Uterus (tissue), 2 donors: ENCODE results near the gene ACTA1.

Experiments
- POLR2A ChIP-seq, 2 donors: fragments of 450-650 bp; IDR thresholded peaks; one replicate each; pipeline ENCODE4 v1.6.1; 2016; ENCODE audit warnings: antibody characterized with exemption in 2 of 2, mild to moderate bottlenecking in 1 of 2, moderate library complexity in 1 of 2
- TF ChIP-seq, protein P1 (sequence below), 4 experiments: fragments of 200-600 bp in 2 of 4; fragments of 450-650 bp in 2 of 4; sonication (generic) in 2 of 4; IDR thresholded peaks; one replicate each; pipeline ENCODE4 v1.5.1; 2016 to 2019; ENCODE audit warnings: antibody characterized with exemption in 4 of 4, mild to moderate bottlenecking in 2 of 4, moderate library complexity in 1 of 4

GRCh38 chr1:229427572-229427971 lies 6.3 kb downstream of the ACTA1 start:
- TF ChIP-seq, protein P1, sequence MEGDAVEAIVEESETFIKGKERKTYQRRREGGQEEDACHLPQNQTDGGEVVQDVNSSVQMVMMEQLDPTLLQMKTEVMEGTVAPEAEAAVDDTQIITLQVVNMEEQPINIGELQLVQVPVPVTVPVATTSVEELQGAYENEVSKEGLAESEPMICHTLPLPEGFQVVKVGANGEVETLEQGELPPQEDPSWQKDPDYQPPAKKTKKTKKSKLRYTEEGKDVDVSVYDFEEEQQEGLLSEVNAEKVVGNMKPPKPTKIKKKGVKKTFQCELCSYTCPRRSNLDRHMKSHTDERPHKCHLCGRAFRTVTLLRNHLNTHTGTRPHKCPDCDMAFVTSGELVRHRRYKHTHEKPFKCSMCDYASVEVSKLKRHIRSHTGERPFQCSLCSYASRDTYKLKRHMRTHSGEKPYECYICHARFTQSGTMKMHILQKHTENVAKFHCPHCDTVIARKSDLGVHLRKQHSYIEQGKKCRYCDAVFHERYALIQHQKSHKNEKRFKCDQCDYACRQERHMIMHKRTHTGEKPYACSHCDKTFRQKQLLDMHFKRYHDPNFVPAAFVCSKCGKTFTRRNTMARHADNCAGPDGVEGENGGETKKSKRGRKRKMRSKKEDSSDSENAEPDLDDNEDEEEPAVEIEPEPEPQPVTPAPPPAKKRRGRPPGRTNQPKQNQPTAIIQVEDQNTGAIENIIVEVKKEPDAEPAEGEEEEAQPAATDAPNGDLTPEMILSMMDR (IDR thresholded peaks at IDR 0.05): no peak
- no peak for TF ChIP-seq POLR2A (IDR thresholded peaks at IDR 0.05)
